CD14-positive monocyte (primary cell): ENCODE data around the gene OR5W2. TPM values are rescaled to one million over a fixed set of nuclear protein-coding genes. Genes with fewer than 3 reads are reported as not detected.
"Not testable (repeated sequence)": the region's sequence is repeated elsewhere in the genome, so short reads cannot be mapped to it uniquely, and the experiment has no call there.

ENCODE experiments used
- DNase-seq, 3 donors: peaks; one replicate each; pipeline ENCODE4 v3.0.0-alpha.2; 2011 to 2022
- H2AFZ ChIP-seq: 2 replicates; pipeline ENCODE4 v1.6.0; 2012; ENCODE audit warnings: mild to moderate bottlenecking, low read depth, low read length, inconsistent platforms; ENCODE audit not compliant: insufficient read depth, poor library complexity, severe bottlenecking
- H3K27ac ChIP-seq, 2 donors: 1 replicate in 1 of 2; 2 replicates in 1 of 2; pipeline ENCODE4 v1.5.1; 2012 to 2013; ENCODE audit warnings: low read length in 2 of 2, control low read depth in 1 of 2, inconsistent platforms in 1 of 2, low read depth in 1 of 2, mild to moderate bottlenecking in 1 of 2
- H3K27me3 ChIP-seq, 2 donors: one replicate each; pipeline versions ENCODE4 v1.6.0 to v1.6.1; 2011 to 2013; ENCODE audit warnings: low read length in 2 of 2; ENCODE audit not compliant: control insufficient read depth in 2 of 2, insufficient read depth in 2 of 2
- H3K36me3 ChIP-seq, 2 donors: replicated peaks in 1 of 2; 1 replicate in 1 of 2; 2 replicates in 1 of 2; pipeline versions ENCODE4 v1.5.1 to v1.6.1; 2012 to 2013; ENCODE audit warnings: low read length in 2 of 2, control low read depth in 1 of 2, inconsistent platforms in 1 of 2, mild to moderate bottlenecking in 1 of 2; ENCODE audit not compliant: insufficient read depth in 2 of 2, control insufficient read depth in 1 of 2
- H3K4me1 ChIP-seq, 2 donors: 1 replicate in 1 of 2; 2 replicates in 1 of 2; pipeline versions ENCODE4 v1.5.1 to v1.6.1; 2012 to 2013; ENCODE audit warnings: low read length in 2 of 2, control low read depth in 1 of 2, inconsistent platforms in 1 of 2, mild to moderate bottlenecking in 1 of 2, moderate library complexity in 1 of 2; ENCODE audit not compliant: insufficient read depth in 2 of 2, control insufficient read depth in 1 of 2
- H3K4me2 ChIP-seq: replicated peaks from 2 replicates; pipeline ENCODE3; 2012; ENCODE audit warnings: low read length, moderate library complexity, mild to moderate bottlenecking; ENCODE audit not compliant: poor library complexity, severe bottlenecking; ENCODE audit errors: extremely low read depth
- H3K4me3 ChIP-seq, 3 experiments: fragments of 200-600 bp in 1 of 3; sonication (generic) in 1 of 3; replicated peaks in 1 of 3; 1 replicate in 2 of 3; 2 replicates in 1 of 3; pipeline ENCODE4 v1.5.1; 2011 to 2013; ENCODE audit warnings: low read length in 3 of 3, mild to moderate bottlenecking in 3 of 3, control low read depth in 2 of 3, low read depth in 2 of 3, inconsistent platforms in 1 of 3, moderate library complexity in 1 of 3
- H3K79me2 ChIP-seq: 2 replicates; pipeline ENCODE4 v1.6.0; 2012; ENCODE audit warnings: mild to moderate bottlenecking, control low read depth, inconsistent platforms, low read length, moderate library complexity; ENCODE audit not compliant: insufficient read depth
- H3K9ac ChIP-seq: 2 replicates; pipeline ENCODE4 v1.6.0; 2017; ENCODE audit warnings: low read length, mild to moderate bottlenecking; ENCODE audit not compliant: insufficient read depth, poor library complexity, severe bottlenecking
- H3K9me3 ChIP-seq, 2 donors: replicated peaks in 1 of 2; 1 replicate in 1 of 2; 2 replicates in 1 of 2; pipeline versions ENCODE4 v1.5.1 to v1.6.1; 2012 to 2013; ENCODE audit warnings: low read length in 2 of 2, control low read depth in 1 of 2; ENCODE audit not compliant: control insufficient read depth in 1 of 2, insufficient read depth in 1 of 2
- H4K20me1 ChIP-seq: 2 replicates; pipeline ENCODE4 v1.6.0; 2012; ENCODE audit warnings: mild to moderate bottlenecking, low read length, control low read depth, moderate library complexity; ENCODE audit not compliant: insufficient read depth
- H3K27ac Mint-ChIP-seq, 7 donors: one replicate each; pipeline ENCODE4 v1.8.0; 2020; ENCODE audit warnings: mild to moderate bottlenecking in 7 of 7, mixed read lengths in 7 of 7, moderate library complexity in 6 of 7, inconsistent platforms in 2 of 7
- H3K27me3 Mint-ChIP-seq, 3 donors: one replicate each; pipeline ENCODE4 v1.8.0; 2021 to 2022; ENCODE audit warnings: low read depth in 3 of 3, mild to moderate bottlenecking in 3 of 3, mixed read lengths in 3 of 3, moderate library complexity in 3 of 3, inconsistent platforms in 1 of 3
- H3K36me3 Mint-ChIP-seq, 2 donors: one replicate each; pipeline ENCODE4 v1.8.0; 2020; ENCODE audit warnings: mixed read lengths in 2 of 2, inconsistent platforms in 1 of 2, mild to moderate bottlenecking in 1 of 2
- H3K4me1 Mint-ChIP-seq: one replicate; pipeline ENCODE4 v1.8.0; 2020; ENCODE audit warnings: mild to moderate bottlenecking, mixed read lengths
- H3K4me3 Mint-ChIP-seq, 2 donors: one replicate each; pipeline ENCODE4 v1.8.0; 2020; ENCODE audit warnings: mild to moderate bottlenecking in 2 of 2, mixed read lengths in 2 of 2, moderate library complexity in 1 of 2
- H3K9me3 Mint-ChIP-seq, 7 donors: one replicate each; pipeline ENCODE4 v1.8.0; 2020 to 2022; ENCODE audit warnings: mixed read lengths in 7 of 7, mild to moderate bottlenecking in 6 of 7, moderate library complexity in 6 of 7, inconsistent platforms in 2 of 7
- WGBS: methylation state at CpG from one replicate; pipeline ENCODE4 v1.1.5; 2013; ENCODE audit warnings: missing lambda C conversion rate; ENCODE audit not compliant: insufficient coverage; 5-methylcytosine and 5-hydroxymethylcytosine counted together
- intact Hi-C, 2 donors: fragments of 100-400 bp; cut with micrococcal nuclease; formaldehyde crosslinking; loops; one replicate each; pipeline versions ENCODE4 v1.15.0 to v1.15.1; 2023
- polyA plus RNA-seq, 3 donors: library from polyadenylated mRNA; depleted of rRNA in 1 of 3; unstranded in 2 of 3; stranded (reverse) in 1 of 3; fragments of 300-500 nt in 2 of 3; fragments of >200 nt in 1 of 3; fragmentation: Illumina TruSeq in 2 of 3; gene quantifications; 1 replicate in 2 of 3; 2 replicates in 1 of 3; pipeline ENCODE4 v1.2.3, GENCODE V29; 2012 to 2021
- TF ChIP-seq, protein P1 (sequence below): fragments of 200-600 bp; IDR thresholded peaks from one replicate; pipeline ENCODE4 v1.8.0; 2022; ENCODE audit warnings: antibody characterized with exemption, mild to moderate bottlenecking

Gene OR5W2
- polyA plus RNA-seq, 3 donors = not detected

DNA sequence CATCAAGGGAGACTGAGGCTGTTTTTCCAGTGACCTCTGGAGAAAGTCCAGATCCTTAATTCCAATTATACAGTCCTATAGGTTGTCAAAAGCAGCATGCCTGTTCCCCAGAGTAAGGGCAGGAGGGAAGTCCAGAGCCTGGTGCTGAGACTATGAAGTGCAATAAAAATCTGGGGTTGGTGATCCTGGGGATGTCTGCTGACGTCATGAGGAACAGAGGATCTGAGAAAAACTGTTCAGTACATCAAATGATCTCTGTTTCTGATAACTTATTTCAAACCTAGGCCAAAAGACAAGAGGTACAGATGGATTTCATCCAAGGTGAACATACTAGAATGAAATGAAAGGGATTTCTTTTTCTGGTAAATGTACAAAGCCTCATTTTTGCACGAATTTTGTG, 12.1 kb downstream of the OR5W2 start:
- H3K27me3 Mint-ChIP-seq = peaks cover 0 to 1% (median 0%) of the 10 kb centered on the region in 3 donors
- intact Hi-C loops = no loop called here
- no peaks in the 10 kb centered on the region for H3K36me3 Mint-ChIP-seq
- H3K4me2 ChIP-seq = no peak overlapping the region
- WGBS = no CpG with 5 or more reads among the region's 2 CpGs
- H4K20me1 ChIP-seq = no peaks in the 10 kb centered on the region
- H3K9ac ChIP-seq = no peak overlapping the region
- H3K4me3 ChIP-seq = no peak overlapping the region
- peaks cover 0 to 9% (median 0%) of the 10 kb centered on the region in 7 donors for H3K9me3 Mint-ChIP-seq
- H3K27ac ChIP-seq = no peak overlapping the region
- H3K4me3 Mint-ChIP-seq = no peak overlapping the region
- no peaks in the 10 kb centered on the region for H3K4me1 ChIP-seq
- no peaks in the 10 kb centered on the region for H3K36me3 ChIP-seq
- H3K27ac Mint-ChIP-seq = no peak overlapping the region
- H3K4me1 Mint-ChIP-seq = no peaks in the 10 kb centered on the region
- H3K79me2 ChIP-seq = no peaks in the 10 kb centered on the region
- H3K9me3 ChIP-seq = no peaks in the 10 kb centered on the region
- H2AFZ ChIP-seq = no peak overlapping the region
- H3K27me3 ChIP-seq = no peaks in the 10 kb centered on the region
- no peak for DNase-seq
- TF ChIP-seq, protein P1, sequence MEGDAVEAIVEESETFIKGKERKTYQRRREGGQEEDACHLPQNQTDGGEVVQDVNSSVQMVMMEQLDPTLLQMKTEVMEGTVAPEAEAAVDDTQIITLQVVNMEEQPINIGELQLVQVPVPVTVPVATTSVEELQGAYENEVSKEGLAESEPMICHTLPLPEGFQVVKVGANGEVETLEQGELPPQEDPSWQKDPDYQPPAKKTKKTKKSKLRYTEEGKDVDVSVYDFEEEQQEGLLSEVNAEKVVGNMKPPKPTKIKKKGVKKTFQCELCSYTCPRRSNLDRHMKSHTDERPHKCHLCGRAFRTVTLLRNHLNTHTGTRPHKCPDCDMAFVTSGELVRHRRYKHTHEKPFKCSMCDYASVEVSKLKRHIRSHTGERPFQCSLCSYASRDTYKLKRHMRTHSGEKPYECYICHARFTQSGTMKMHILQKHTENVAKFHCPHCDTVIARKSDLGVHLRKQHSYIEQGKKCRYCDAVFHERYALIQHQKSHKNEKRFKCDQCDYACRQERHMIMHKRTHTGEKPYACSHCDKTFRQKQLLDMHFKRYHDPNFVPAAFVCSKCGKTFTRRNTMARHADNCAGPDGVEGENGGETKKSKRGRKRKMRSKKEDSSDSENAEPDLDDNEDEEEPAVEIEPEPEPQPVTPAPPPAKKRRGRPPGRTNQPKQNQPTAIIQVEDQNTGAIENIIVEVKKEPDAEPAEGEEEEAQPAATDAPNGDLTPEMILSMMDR = no peak

DNA sequence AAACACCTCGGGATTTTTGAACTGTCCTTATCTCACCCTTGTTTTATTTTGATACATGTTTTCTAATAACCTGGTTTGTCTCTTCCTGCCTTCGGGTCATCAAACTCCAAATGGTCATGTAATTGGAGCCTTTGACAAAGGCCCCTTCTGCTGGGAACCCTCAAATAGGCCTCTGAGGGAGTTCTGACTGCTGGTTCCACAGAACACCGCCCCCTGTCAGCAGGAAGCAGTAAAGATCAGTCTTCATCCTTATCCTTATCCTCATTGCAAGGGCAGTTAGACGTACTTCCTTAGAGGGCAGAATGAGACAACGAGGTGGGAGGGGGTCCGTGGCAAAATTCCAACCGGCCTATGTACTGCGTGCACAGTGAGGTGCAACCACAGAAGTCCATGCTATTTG, 19.2 kb downstream of the OR5W2 start:
- Mint-ChIP-seq H3K4me3 (no peak overlapping the region), H3K4me1 (no peaks in the 10 kb centered on the region), H3K36me3 (no peaks in the 10 kb centered on the region), H3K9me3 (peaks cover 3 to 19% (median 10%) of the 10 kb centered on the region in 7 donors), H3K27ac (no peak overlapping the region), H3K27me3 (no peaks in the 10 kb centered on the region)
- Histone ChIP-seq H3K27me3 (no peaks in the 10 kb centered on the region), H3K9ac (no peak overlapping the region), H3K4me1 (no peaks in the 10 kb centered on the region), H4K20me1 (no peaks in the 10 kb centered on the region), H2AFZ (no peak overlapping the region), H3K36me3 (no peaks in the 10 kb centered on the region), H3K79me2 (no peaks in the 10 kb centered on the region), H3K9me3 (peaks cover 13 to 21% of the 10 kb centered on the region in 2 donors), H3K4me2 (no peak overlapping the region), H3K4me3 (no peak overlapping the region), H3K27ac (no peak overlapping the region)
- 78% methylated on average over 4 of the region's 8 CpGs for WGBS
- DNase-seq = no peak
- intact Hi-C loops = no loop called here
- TF ChIP-seq, protein P1 = no peak

DNA sequence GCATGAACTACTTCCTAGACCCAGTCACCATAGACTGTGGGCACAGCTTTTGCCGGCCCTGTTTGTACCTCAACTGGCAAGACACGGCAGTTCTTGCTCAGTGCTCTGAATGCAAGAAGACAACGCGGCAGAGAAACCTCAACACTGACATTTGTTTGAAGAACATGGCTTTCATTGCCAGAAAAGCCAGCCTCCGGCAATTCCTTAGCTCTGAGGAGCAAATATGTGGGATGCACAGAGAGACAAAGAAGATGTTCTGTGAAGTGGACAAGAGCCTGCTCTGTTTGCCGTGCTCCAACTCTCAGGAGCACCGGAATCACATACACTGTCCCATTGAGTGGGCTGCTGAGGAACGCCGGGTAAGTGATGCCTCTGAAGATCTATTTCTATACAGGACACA, 28.9 kb downstream of the OR5W2 start:
- H3K79me2 ChIP-seq, H3K36me3 Mint-ChIP-seq, H4K20me1 ChIP-seq, H3K4me1 ChIP-seq, DNase-seq, intact Hi-C loops, H2AFZ ChIP-seq, H3K36me3 ChIP-seq, H3K4me3 ChIP-seq, H3K9me3 ChIP-seq, H3K27ac Mint-ChIP-seq, H3K9me3 Mint-ChIP-seq, H3K27ac ChIP-seq, H3K27me3 ChIP-seq, H3K9ac ChIP-seq, H3K27me3 Mint-ChIP-seq, H3K4me3 Mint-ChIP-seq, H3K4me1 Mint-ChIP-seq, H3K4me2 ChIP-seq: not testable (repeated sequence)
- 95% methylated on average over 8 of the region's 9 CpGs for WGBS

DNA sequence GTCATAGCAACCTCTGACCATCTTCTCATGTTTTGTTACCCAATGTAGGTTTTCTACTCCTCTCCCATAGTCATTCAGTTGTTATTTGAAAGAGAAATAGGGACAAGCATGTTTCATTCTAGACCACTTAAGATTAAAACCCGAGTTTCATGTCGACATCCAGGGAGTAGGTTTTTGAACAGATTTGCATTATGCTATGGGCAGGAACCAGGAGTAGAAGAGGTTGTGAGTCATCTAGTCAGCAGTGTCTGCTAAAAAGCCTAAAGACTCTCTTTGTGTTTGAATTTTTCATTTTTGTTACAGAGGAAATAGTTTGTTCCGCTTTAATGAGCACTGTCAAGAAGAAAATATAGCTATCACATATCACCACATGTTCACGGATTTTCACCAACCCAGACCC, 29.4 kb downstream of the OR5W2 start:
- H3K4me1 Mint-ChIP-seq, H3K4me3 ChIP-seq, H3K9ac ChIP-seq, H4K20me1 ChIP-seq, H3K27ac Mint-ChIP-seq, H3K4me2 ChIP-seq, intact Hi-C loops, H3K36me3 ChIP-seq, H2AFZ ChIP-seq, H3K9me3 Mint-ChIP-seq, H3K9me3 ChIP-seq, H3K36me3 Mint-ChIP-seq, H3K27me3 Mint-ChIP-seq, H3K79me2 ChIP-seq, H3K4me3 Mint-ChIP-seq, H3K4me1 ChIP-seq, H3K27me3 ChIP-seq, DNase-seq, H3K27ac ChIP-seq: not testable (repeated sequence)
- 80% methylated on average over 2 of the region's 4 CpGs for WGBS
